GM13976 (cell line): ENCODE results near the gene CELF5.
"Not testable (repeated sequence)": the region's sequence is repeated elsewhere in the genome, so short reads cannot be mapped to it uniquely, and the experiment has no call there.

Experiments
- DNase-seq: peaks from one replicate; pipeline ENCODE4 v3.0.0; 2012; ENCODE audit warnings: low spot score
- CTCF ChIP-seq: IDR thresholded peaks from 2 replicates; pipeline ENCODE4 v1.5.1; 2012; ENCODE audit warnings: borderline replicate concordance, mild to moderate bottlenecking; ENCODE audit not compliant: insufficient read depth; ENCODE audit errors: extremely low read depth, missing control alignments, control extremely low read depth
- in situ Hi-C: fragments of 300-500 bp; cut with MboI; formaldehyde crosslinking; loops from one replicate; pipeline ENCODE4 v1.12.0; 2022; ENCODE audit warnings: low sequenced_read_pairs, mixed read lengths, inconsistent platforms; ENCODE audit not compliant: unreplicated experiment

The CELF5 gene

GRCh38 chr19:3211191-3211590 lies 13.3 kb upstream of the CELF5 start:
- DNase-seq = no peak

GRCh38 chr19:3213159-3213558 lies 11.3 kb upstream of the CELF5 start:
- in situ Hi-C loops = no loop called here
- no peak for TF ChIP-seq CTCF
- DNase-seq = no peak

More at GRCh38 chr19:3211191-3211590, 13.3 kb upstream of the CELF5 start:
- no peak for TF ChIP-seq CTCF
- in situ Hi-C loops = no loop called here

GRCh38 chr19:3216874-3217273 lies 7.6 kb upstream of the CELF5 start:
- TF ChIP-seq CTCF = no peak
- DNase-seq = no peak
- in situ Hi-C loops = no loop called here

- no peak for DNase-seq
- no peak for TF ChIP-seq CTCF
- in situ Hi-C loops = no loop called here
Measured at GRCh38 chr19:3220576-3220975, 3.9 kb upstream of the CELF5 start.

GRCh38 chr19:3221576-3221975 lies 2.9 kb upstream of the CELF5 start:
- DNase-seq, in situ Hi-C loops: not testable (repeated sequence)

- in situ Hi-C loops = no loop called here
- DNase-seq = no peak
- no peak for TF ChIP-seq CTCF
Measured at GRCh38 chr19:3222709-3223108, 1.8 kb upstream of the CELF5 start.

- in situ Hi-C loops = no loop called here
- DNase-seq = no peak
- TF ChIP-seq CTCF = no peak
Measured at GRCh38 chr19:3225169-3225485, 666 bp downstream of the CELF5 start.

- TF ChIP-seq CTCF = no peak
- in situ Hi-C loops = no loop called here
- no peak for DNase-seq
Measured at GRCh38 chr19:3225677-3226093, 1.2 kb downstream of the CELF5 start.
